Peyer's patch (tissue), 4 donors: ENCODE data around the gene CYP24A1. TPM values are rescaled to one million over a fixed set of nuclear protein-coding genes. Genes with fewer than 3 reads are reported as not detected.

ENCODE experiments used
- DNase-seq, 3 donors: peaks; one replicate each; pipeline ENCODE4 v3.0.0-alpha.2; 2017 to 2019
- H3K27ac ChIP-seq, 4 donors: fragments of 200-600 bp; sonication (generic); one replicate each; pipeline ENCODE4 v1.5.1; 2016 to 2019
- H3K27me3 ChIP-seq, 2 donors: fragments of 200-600 bp; sonication (generic); one replicate each; pipeline ENCODE4 v1.5.1; 2019
- H3K36me3 ChIP-seq, 3 donors: fragments of 200-600 bp; sonication (generic); one replicate each; pipeline ENCODE4 v1.5.1; 2016 to 2019
- H3K4me1 ChIP-seq, 4 donors: fragments of 200-600 bp; sonication (generic); one replicate each; pipeline ENCODE4 v1.5.1; 2016 to 2019
- H3K4me3 ChIP-seq, 4 donors: fragments of 200-600 bp; sonication (generic); 1 replicate in 3 of 4; 2 replicates in 1 of 4; pipeline ENCODE4 v1.5.1; 2016 to 2019; ENCODE audit warnings: mild to moderate bottlenecking in 1 of 4
- H3K9me3 ChIP-seq, 4 donors: fragments of 200-600 bp; sonication (generic); one replicate each; pipeline ENCODE4 v1.5.1; 2016 to 2019; ENCODE audit warnings: mild to moderate bottlenecking in 1 of 4
- POLR2A ChIP-seq, 2 donors: fragments of 450-650 bp; IDR thresholded peaks; one replicate each; pipeline ENCODE4 v1.5.1; 2017; ENCODE audit warnings: antibody characterized with exemption in 2 of 2, mild to moderate bottlenecking in 2 of 2, moderate library complexity in 2 of 2
- total RNA-seq, 4 donors: library from RNA; depleted of rRNA; stranded (reverse); fragments of >200 nt; gene quantifications; one replicate each; pipeline ENCODE4 v1.1.0, GENCODE V29; 2016
- TF ChIP-seq, protein P1 (sequence below), 6 experiments: fragments of 450-650 bp in 4 of 6; fragments of 200-600 bp in 2 of 6; sonication (generic) in 1 of 6; IDR thresholded peaks; one replicate each; pipeline ENCODE4 v1.5.1; 2017 to 2019; ENCODE audit warnings: antibody characterized with exemption in 6 of 6, mild to moderate bottlenecking in 3 of 6, moderate library complexity in 1 of 6

CYP24A1 gene
- total RNA-seq, result not detected

DNA sequence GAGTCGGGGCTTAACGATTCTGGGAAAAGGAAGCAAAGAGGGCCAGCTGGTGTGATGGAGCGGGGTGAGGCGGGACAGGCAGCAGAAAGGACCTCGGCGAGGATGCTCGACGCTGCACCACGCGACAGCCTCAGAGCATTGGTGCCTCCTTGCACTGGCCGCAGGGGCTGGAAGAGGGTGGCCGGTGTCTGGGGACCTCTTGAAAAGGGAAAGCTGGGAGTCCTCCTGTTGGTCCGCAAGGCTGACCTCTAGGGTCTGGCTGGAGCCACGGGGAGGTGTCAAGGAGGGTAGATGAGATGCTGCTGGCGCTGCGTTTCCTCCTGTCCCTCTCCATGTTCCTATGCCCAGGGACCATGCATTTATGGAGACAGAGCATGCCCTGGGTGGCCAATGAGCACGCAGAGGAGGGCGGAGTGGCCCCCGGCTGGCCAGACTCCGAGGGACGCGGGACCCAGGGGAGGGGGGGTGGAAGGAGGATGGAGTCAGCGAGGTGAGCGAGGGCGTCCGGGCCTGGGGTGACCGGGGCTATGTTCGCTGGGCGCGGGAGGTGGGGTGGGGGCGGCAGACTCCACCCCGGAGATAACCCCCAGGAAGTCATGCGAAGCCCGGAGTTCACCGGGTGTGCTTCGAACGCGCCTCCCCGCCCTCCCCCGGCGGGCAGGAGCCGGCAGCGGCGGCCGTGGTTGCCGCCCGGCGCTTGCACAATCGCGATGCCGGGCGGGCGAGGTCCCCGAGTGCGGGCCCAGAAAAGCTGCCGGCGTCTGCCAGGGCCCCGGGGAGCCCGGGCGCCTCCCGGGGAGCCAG, at the start of gene CYP24A1:
CYP24A1 (minus strand) TSS at position 334 of the 804 bp plus-strand sequence. CDS start 407 bp downstream, outside the sequence.
- H3K27me3 ChIP-seq, result peaks cover 0 to 29% of the 10 kb centered on the region in 2 donors
- TF ChIP-seq POLR2A (IDR thresholded peaks at IDR 0.05), result no peak
- TF ChIP-seq, protein P1, sequence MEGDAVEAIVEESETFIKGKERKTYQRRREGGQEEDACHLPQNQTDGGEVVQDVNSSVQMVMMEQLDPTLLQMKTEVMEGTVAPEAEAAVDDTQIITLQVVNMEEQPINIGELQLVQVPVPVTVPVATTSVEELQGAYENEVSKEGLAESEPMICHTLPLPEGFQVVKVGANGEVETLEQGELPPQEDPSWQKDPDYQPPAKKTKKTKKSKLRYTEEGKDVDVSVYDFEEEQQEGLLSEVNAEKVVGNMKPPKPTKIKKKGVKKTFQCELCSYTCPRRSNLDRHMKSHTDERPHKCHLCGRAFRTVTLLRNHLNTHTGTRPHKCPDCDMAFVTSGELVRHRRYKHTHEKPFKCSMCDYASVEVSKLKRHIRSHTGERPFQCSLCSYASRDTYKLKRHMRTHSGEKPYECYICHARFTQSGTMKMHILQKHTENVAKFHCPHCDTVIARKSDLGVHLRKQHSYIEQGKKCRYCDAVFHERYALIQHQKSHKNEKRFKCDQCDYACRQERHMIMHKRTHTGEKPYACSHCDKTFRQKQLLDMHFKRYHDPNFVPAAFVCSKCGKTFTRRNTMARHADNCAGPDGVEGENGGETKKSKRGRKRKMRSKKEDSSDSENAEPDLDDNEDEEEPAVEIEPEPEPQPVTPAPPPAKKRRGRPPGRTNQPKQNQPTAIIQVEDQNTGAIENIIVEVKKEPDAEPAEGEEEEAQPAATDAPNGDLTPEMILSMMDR (IDR thresholded peaks at IDR 0.05), result no peak
- H3K4me3 ChIP-seq, result no peak within 1 kb of the TSS
- no peaks in the 10 kb centered on the region for H3K9me3 ChIP-seq
- H3K27ac ChIP-seq, result no peak within 1 kb of the TSS
- DNase-seq, result no peak
- H3K4me1 ChIP-seq, result peaks cover 0 to 24% (median 0%) of the 10 kb centered on the region in 4 donors
- no peaks in the 10 kb centered on the region for H3K36me3 ChIP-seq

DNA sequence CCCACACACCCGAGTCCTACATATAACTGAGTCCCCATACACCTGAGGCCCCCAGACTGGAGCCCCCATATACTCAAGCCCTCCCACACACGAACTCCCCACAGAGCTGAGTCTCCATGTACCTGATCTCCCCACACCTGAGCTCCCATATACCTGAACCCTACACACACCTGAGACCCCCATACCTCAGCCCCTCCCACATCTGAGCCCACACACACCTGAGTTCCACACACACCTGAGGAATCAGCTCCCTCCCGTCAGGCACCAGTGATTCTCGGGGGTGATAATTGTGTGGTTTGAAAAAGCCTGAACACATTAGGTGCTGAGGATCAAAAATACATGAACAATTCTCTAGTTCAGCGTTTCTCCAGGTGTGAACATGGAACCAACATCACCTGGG, 49.5 kb upstream of the CYP24A1 start:
- Histone ChIP-seq H3K27me3 (no peaks in the 10 kb centered on the region), H3K4me3 (no peak overlapping the region), H3K9me3 (no peaks in the 10 kb centered on the region), H3K27ac (no peak overlapping the region), H3K4me1 (no peaks in the 10 kb centered on the region), H3K36me3 (no peaks in the 10 kb centered on the region)
- DNase-seq, result no peak
- TF ChIP-seq POLR2A (IDR thresholded peaks at IDR 0.05), result no peak
- TF ChIP-seq, protein P1 (IDR thresholded peaks at IDR 0.05), result no peak

DNA sequence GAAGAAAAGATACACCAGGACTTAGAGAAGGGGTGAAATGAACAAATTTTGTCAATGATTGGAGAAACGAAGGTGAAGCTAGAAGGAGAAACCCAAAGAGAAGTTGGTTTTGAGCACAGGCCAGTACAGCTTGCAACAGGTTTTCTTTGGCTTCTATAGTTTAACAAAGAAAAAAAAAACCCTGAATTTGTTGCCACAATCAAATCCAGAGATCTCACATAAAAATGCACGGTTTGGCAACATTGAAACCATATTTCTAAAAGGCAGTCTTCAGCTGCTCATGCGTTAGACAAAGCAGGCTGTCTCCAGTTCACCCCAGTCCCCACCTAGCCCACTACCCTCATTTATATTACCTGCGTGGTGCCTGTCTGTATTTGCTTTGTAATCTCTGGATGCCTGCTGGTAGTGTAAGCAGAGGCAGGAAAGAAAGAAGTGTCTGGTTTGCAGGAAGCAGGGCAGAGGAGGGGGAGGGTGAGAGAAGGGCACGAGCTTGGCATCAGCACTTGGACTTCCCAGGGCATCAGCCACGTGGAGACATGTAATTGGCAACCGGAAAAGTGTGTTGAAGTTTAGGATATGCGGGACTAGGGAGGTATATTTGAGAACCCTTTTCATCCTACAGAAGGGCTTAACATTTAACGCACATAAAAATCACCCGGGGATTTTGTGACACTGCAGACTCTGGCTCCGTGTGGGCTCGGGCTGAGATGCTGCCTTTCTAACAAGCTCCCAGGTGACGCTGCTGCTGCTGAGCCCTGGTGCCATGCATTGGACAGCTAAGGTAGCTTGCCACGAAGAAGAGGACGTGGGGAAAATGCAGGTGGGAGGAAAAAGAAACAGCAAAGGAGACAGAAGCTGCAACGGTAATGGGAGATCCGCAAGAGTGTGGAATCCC, 48.5 kb upstream of the CYP24A1 start:
- Histone ChIP-seq H3K9me3 (no peaks in the 10 kb centered on the region), H3K4me1 (no peaks in the 10 kb centered on the region), H3K27me3 (no peaks in the 10 kb centered on the region), H3K4me3 (no peak overlapping the region), H3K36me3 (peaks cover 0 to 3% (median 0%) of the 10 kb centered on the region in 3 donors), H3K27ac (no peak overlapping the region)
- no peak for DNase-seq
- no peak for TF ChIP-seq POLR2A (IDR thresholded peaks at IDR 0.05)
- TF ChIP-seq, protein P1 (IDR thresholded peaks at IDR 0.05), result no peak

DNA sequence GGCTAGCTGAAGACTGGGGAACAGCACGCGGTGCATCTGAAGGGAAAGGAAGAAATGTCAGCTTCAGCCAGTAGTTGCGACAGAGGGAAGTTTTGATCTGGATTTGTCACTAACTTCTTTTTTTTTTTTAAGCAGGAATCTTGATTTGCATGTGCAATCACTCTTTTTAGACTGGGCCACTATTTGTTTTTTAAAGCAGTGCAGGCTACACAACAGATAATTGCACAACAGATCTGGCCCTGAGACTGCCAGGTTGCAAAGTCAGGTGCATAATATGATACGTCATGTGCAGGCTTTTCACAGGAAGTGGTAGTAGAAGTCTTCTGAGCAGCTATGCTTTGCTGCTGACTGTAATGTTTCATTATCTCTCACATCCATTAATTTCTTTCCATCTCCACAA, 47.6 kb upstream of the CYP24A1 start:
- no peak overlapping the region for H3K27ac ChIP-seq
- TF ChIP-seq, protein P1 (IDR thresholded peaks at IDR 0.05), result no peak
- TF ChIP-seq POLR2A (IDR thresholded peaks at IDR 0.05), result no peak
- H3K4me3 ChIP-seq, result no peak overlapping the region
- H3K27me3 ChIP-seq, result no peaks in the 10 kb centered on the region
- H3K9me3 ChIP-seq, result no peaks in the 10 kb centered on the region
- DNase-seq, result no peak
- H3K36me3 ChIP-seq, result peaks cover 0 to 12% (median 0%) of the 10 kb centered on the region in 3 donors
- no peaks in the 10 kb centered on the region for H3K4me1 ChIP-seq

DNA sequence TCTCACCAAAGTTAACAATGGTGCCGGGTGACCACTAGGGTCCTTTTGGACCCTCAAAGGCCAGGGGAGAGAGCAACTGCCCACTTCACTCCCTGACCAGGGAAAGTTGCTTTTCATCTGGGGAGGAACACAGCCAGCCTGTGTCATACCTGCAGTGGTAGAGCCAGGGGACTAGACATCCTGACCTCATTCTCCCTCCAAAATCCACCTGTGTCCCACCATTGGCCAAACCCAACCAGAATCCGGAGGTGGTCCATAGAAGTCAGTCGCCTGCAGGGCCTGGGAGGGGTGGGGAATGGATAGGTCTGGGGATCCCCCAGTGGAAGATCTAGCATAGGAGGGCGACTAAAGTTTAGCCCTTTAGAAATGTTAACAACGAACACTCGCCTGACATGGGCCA, 46.9 kb upstream of the CYP24A1 start:
- no peak overlapping the region for H3K27ac ChIP-seq
- peaks cover 0 to 17% (median 0%) of the 10 kb centered on the region in 3 donors for H3K36me3 ChIP-seq
- no peak for DNase-seq
- no peaks in the 10 kb centered on the region for H3K27me3 ChIP-seq
- no peaks in the 10 kb centered on the region for H3K4me1 ChIP-seq
- H3K4me3 ChIP-seq, result no peak overlapping the region
- TF ChIP-seq, protein P1 (IDR thresholded peaks at IDR 0.05), result no peak
- no peak for TF ChIP-seq POLR2A (IDR thresholded peaks at IDR 0.05)
- no peaks in the 10 kb centered on the region for H3K9me3 ChIP-seq
